NCI-H1694 treated with DMSO at 0.1 percent for 48 hours (cell line): ENCODE measurements around the gene COL1A1.

ENCODE experiments used
- DNase-seq: peaks from one replicate; lab custom pipeline; 2025; lab: John Stamatoyannopoulos, UW

COL1A1 gene

DNA sequence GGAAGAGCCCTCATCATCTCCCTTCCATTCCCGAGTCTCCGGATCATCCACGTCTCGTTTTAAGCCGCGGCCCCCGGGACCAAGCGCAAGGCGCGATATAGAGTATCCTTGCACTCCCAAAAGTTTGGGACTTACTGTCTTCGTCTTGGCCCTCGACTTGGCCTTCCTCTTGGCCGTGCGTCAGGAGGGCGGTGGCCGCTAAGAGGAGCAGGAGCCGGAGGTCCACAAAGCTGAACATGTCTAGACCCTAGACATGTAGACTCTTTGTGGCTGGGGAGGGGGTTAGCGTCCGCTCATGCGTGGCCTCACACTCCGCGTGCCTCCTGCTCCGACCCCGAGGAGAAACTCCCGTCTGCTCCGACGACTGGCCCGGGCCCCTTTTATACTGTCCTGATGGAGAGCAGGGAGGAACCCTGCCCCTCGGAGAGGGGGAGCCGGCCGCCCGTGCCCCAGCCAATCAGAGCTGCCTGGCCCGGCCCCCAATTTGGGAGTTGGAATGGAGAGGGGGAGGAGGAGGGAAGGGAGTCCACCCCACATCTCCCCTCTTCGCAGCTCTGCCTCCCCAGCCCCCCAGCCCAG lies at the start of gene COL1A1:
COL1A1 (minus strand) TSS at position 356 of the 579 bp plus-strand sequence; CDS start at position 238, 118 bp downstream.
- no peak for DNase-seq

GRCh38 chr17:50248255-50248654 lies 46.8 kb upstream of the COL1A1 start:
- DNase-seq: no peak

DNA sequence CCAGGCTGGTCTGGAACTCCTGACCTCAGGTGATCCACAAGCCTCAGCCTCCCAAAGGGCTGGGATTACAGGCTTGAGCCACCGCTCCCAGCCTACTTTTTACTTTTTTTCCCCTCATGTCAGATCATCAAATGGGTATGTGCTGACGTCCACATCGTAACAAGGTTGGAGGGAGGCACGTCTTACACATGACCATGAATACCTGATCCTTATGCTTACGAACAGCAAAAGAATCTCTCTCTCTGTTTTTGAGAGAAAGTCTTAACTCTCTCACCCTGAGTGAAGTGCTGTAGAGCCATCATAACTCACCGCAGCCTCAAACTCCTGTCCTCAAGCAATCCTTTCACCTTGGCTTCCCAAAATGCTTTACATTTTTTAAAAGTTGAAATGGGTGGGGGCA lies 43.3 kb upstream of the COL1A1 start:
- no peak for DNase-seq

DNA sequence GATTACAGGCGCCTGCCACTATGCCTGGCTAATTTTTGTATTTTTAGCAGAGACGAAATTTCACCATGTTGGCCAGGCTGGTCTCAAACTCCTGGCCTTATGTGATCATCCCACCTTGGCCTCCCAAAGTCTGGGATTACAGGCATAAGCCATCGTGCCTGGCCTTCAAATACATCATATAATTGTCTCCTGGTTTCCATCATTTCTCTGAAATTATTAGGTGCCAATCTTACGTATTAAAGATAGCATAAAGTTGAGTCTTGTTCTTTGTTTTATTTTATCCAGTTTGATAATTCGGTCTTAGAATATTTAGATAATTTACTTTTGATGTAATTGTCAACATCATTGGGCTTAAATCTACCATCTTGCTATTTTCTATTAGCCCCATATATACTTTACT lies 40.0 kb upstream of the COL1A1 start:
- DNase-seq: no peak

DNA sequence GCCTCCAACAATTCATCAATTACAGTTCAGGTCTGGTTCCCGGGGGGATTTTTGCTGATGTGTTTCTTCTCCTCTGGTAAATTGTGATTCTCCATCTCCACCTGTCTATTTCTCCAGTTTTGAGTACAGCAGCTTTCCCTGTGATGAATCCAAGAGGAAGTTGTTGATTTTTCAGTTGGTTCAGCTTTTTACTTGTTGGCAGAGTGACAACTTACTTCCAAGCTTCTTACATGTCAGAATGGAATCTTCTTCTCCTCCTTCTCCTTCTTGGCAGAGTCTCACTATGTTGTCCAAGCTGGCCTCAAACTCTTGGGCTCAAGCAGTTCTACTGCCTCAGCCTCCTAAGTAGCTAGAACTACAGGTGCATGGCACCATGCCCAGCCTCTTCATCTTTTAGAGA lies 39.4 kb upstream of the COL1A1 start:
- DNase-seq: no peak

GRCh38 chr17:50239937-50240336 lies 38.5 kb upstream of the COL1A1 start:
- DNase-seq: no peak

DNA sequence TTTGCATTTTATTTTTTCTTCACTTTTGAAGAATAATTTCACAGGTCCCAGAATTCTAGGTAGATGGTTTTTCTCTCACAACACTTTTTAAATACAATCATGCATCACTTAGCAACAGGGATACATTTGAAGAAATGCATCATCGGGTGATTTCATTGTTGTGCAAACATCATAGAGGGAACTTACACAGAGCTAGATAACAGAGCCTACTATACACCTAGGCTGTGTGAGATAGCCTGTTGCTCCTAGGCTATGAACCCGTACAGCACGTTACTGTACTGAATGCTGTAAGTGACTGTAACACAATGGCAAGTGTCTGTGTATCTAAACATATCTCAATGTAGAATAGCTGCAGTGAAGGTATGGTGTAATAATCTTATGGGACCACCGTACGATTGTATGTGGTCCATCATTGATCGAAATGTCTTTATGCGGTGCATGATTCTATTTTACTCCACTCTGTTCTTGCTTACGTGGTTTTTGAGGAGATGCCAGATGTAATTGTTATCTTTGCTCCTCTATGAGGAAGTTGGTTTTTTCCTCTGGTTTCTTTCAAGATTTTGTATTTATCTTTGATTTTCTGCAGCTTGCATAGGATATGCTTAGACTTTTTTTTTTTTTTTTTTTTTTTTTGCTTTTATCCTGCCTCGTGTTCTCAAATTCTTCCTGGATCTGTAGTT lies 37.3 kb upstream of the COL1A1 start:
- DNase-seq: no peak

GRCh38 chr17:50237901-50238300 lies 36.5 kb upstream of the COL1A1 start:
- DNase-seq: no peak

- DNase-seq: no peak
Measured at GRCh38 chr17:50234581-50234980, 33.1 kb upstream of the COL1A1 start.

- DNase-seq: no peak
Measured at GRCh38 chr17:50225701-50226240, 24.3 kb upstream of the COL1A1 start.

GRCh38 chr17:50222922-50223321 lies 21.5 kb upstream of the COL1A1 start:
- DNase-seq: no peak

- DNase-seq: no peak
Measured at GRCh38 chr17:50221864-50222545, 20.6 kb upstream of the COL1A1 start.

DNA sequence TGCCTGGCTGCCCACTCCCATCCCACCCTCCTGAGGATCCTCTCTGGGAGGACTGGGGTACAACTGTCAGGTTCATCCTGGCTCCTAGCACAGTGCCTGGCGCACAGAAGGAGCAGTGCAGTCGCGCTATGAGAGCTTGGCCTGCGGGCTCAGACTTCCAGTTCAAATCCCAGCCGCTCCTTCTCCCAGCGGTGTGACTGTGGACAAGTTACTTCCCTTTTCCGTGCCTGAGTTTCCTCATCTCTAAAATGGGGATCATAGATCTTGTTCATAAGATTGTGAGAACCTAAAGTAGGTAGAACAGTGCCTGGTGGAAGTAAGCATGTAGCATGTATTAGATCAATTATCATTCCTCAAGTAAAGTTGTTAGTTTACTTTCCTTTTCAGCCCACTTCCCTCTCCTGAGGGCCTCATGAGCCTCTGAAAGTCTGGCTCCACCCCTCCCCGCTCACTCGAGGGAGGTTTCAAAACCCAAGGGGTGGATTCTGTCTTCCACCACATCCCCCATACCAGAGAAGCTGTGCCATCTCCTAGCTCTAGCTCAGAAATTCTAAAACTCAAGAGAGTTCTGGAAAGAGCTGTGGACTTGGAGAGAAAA lies 19.9 kb upstream of the COL1A1 start:
- DNase-seq: no peak

DNA sequence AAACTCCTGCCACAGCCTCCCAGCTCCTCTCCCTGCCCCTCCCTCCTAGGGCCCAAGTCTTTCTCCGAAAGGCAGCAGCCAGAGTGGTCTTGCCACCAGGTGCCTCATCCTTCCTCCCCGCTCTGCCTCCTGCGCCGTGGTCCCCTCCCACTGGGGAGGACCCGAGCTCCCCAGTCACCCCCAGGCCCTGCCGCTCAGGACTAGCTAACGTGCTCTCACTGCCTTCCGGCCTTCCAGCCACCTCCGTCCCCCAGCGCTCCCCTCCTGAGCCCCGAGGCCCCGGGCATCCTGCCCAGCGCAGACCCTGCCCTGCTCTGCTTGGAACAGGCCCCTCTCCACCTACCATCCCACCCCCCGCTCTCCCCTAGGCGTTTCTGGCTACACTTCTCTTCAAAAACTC lies 19.4 kb upstream of the COL1A1 start:
- DNase-seq: no peak

GRCh38 chr17:50219939-50220465 lies 18.6 kb upstream of the COL1A1 start:
- DNase-seq: no peak

GRCh38 chr17:50219342-50219741 lies 17.9 kb upstream of the COL1A1 start:
- DNase-seq: no peak

GRCh38 chr17:50218771-50219315 lies 17.4 kb upstream of the COL1A1 start:
- DNase-seq: no peak

- no peak for DNase-seq
Measured at GRCh38 chr17:50218071-50218759, 16.8 kb upstream of the COL1A1 start.

- DNase-seq: no peak
Measured at GRCh38 chr17:50217591-50217990, 16.2 kb upstream of the COL1A1 start.

GRCh38 chr17:50214976-50215760 lies 13.7 kb upstream of the COL1A1 start:
- no peak for DNase-seq
